ENCODE data around the gene KIF17. TPM values are rescaled to one million over a fixed set of nuclear protein-coding genes. Genes with fewer than 3 reads are reported as not detected.

The KIF17 gene
- not detected in 2 replicates for total RNA-seq

- intact Hi-C loops (cut with micrococcal nuclease): no loop called here
Observed at GRCh38 chr1:20717452-20718342, at the start of gene KIF17. KIF17 (minus strand) TSS chr1:20718007; CDS start chr1:20717706, 301 bp downstream.

GRCh38 chr1:20767271-20767670 is 49.5 kb upstream of the KIF17 start:
- intact Hi-C loops (cut with micrococcal nuclease): no loop called here

GRCh38 chr1:20763417-20763816 is 45.6 kb upstream of the KIF17 start:
- intact Hi-C loops (cut with micrococcal nuclease): no loop called here

GRCh38 chr1:20760322-20760721 is 42.5 kb upstream of the KIF17 start:
- intact Hi-C loops (cut with micrococcal nuclease): no loop called here

- intact Hi-C loops (cut with micrococcal nuclease): no loop called here
Observed at GRCh38 chr1:20753589-20753988, 35.8 kb upstream of the KIF17 start.

- intact Hi-C loops (cut with micrococcal nuclease): no loop called here
Observed at GRCh38 chr1:20751462-20751990, 33.7 kb upstream of the KIF17 start.

- intact Hi-C loops (cut with micrococcal nuclease): no loop called here
Observed at GRCh38 chr1:20742671-20743070, 24.9 kb upstream of the KIF17 start.

GRCh38 chr1:20740781-20741180 is 23.0 kb upstream of the KIF17 start:
- intact Hi-C loops (cut with micrococcal nuclease): no loop called here

- intact Hi-C loops (cut with micrococcal nuclease): no loop called here
Observed at GRCh38 chr1:20739225-20739624, 21.4 kb upstream of the KIF17 start.

- intact Hi-C loops (cut with micrococcal nuclease): no loop called here
Observed at GRCh38 chr1:20735581-20736111, 17.8 kb upstream of the KIF17 start.

GRCh38 chr1:20733360-20733975 is 15.7 kb upstream of the KIF17 start:
- intact Hi-C loops (cut with micrococcal nuclease): loop anchor here (2.0 kb wide), 2 partner anchors 37 to 53 kb away; partner anchors contain the start of gene HP1BP3

GRCh38 chr1:20732588-20733359 is 15.0 kb upstream of the KIF17 start, which contains the start of gene SH2D5:
SH2D5 (minus strand) TSS chr1:20732703; CDS start chr1:20728044, 4,659 bp downstream.
- intact Hi-C loops (cut with micrococcal nuclease): loop anchor here (2.0 kb wide), 2 partner anchors 36 to 54 kb away; partner anchors contain the start of gene HP1BP3

- intact Hi-C loops (cut with micrococcal nuclease): loop anchor here (2.0 kb wide), 2 partner anchors 35 to 55 kb away; partner anchors contain the start of gene HP1BP3
Observed at GRCh38 chr1:20732071-20732587, 14.3 kb upstream of the KIF17 start.

- intact Hi-C loops (cut with micrococcal nuclease): no loop called here
Observed at GRCh38 chr1:20731057-20731991, 13.5 kb upstream of the KIF17 start.

- intact Hi-C loops (cut with micrococcal nuclease): no loop called here
Observed at GRCh38 chr1:20730690-20731056, 12.9 kb upstream of the KIF17 start.

GRCh38 chr1:20729990-20730689 is 12.3 kb upstream of the KIF17 start:
- intact Hi-C loops (cut with micrococcal nuclease): no loop called here

- intact Hi-C loops (cut with micrococcal nuclease): no loop called here
Observed at GRCh38 chr1:20729155-20729931, 11.5 kb upstream of the KIF17 start.
